IMR-90 (cell line): ENCODE data around the gene EBLN1. TPM values are rescaled to one million over a fixed set of nuclear protein-coding genes. Genes with fewer than 3 reads are reported as not detected.

Source experiments
- ATAC-seq: fragments of 200-7000 bp; cut with Tn5 transposase; 2 replicates; pipeline ENCODE4 v1.9.1; 2020; ENCODE audit warnings: low read depth, mild to moderate bottlenecking, moderate library complexity
- BruUV-seq: library from RNA; stranded (reverse); fragments of 400-500 nt; replicated peaks from 2 replicates; lab custom pipeline; 2021; lab: Mats Ljungman, UMichigan
- CTCF ChIA-PET: fragments of 300-600 bp; formaldehyde crosslinking; extraction: SDS; loops from one replicate; lab custom pipeline; 2021; ENCODE audit warnings: antibody characterized with exemption; lab: Yijun Ruan, JAX
- POLR2A ChIA-PET: fragments of 300-600 bp; sonication (Branson Sonifier 250); formaldehyde crosslinking; loops from one replicate; lab custom pipeline; 2022; ENCODE audit warnings: antibody characterized with exemption; ENCODE audit not compliant: unreplicated experiment; lab: Charles Lee
- DNase-seq: peaks from one replicate; pipeline ENCODE4 v3.0.0; 2013
- H2AFZ ChIP-seq: replicated peaks from 2 replicates; pipeline ENCODE3; 2013; ENCODE audit warnings: low read length, mild to moderate bottlenecking; ENCODE audit not compliant: poor library complexity
- H2AK5ac ChIP-seq: 2 replicates; pipeline ENCODE4 v1.6.1; 2013; ENCODE audit warnings: low read depth, low read length, inconsistent platforms
- H2AK9ac ChIP-seq: replicated peaks from 2 replicates; pipeline ENCODE3; 2013; ENCODE audit warnings: mild to moderate bottlenecking, low read depth, low read length, moderate library complexity; ENCODE audit not compliant: poor library complexity
- H2BK120ac ChIP-seq: 2 replicates; pipeline ENCODE4 v1.6.1; 2013; ENCODE audit warnings: low read depth, low read length, inconsistent platforms
- H2BK15ac ChIP-seq: 3 replicates; pipeline ENCODE4 v1.6.1; 2013; ENCODE audit warnings: low read depth, low read length, inconsistent platforms
- H2BK20ac ChIP-seq: 2 replicates; pipeline ENCODE4 v1.6.1; 2013; ENCODE audit warnings: low read depth, mild to moderate bottlenecking, inconsistent platforms, low read length, moderate library complexity
- H2BK5ac ChIP-seq: 2 replicates; pipeline ENCODE4 v1.6.1; 2013; ENCODE audit warnings: mild to moderate bottlenecking, low read depth, low read length, inconsistent platforms; ENCODE audit not compliant: poor library complexity, severe bottlenecking
- H3K14ac ChIP-seq: replicated peaks from 2 replicates; pipeline ENCODE4 v1.6.1; 2013; ENCODE audit warnings: low read depth, low read length, inconsistent platforms
- H3K18ac ChIP-seq: 2 replicates; pipeline ENCODE4 v1.6.1; 2013; ENCODE audit warnings: low read depth, low read length, control low read depth
- H3K23ac ChIP-seq: 2 replicates; pipeline ENCODE4 v1.6.1; 2013; ENCODE audit warnings: low read depth, low read length, inconsistent platforms
- H3K27ac ChIP-seq: 2 replicates; pipeline ENCODE4 v1.5.1; 2013; ENCODE audit warnings: mild to moderate bottlenecking, control low read depth, low read length; ENCODE audit not compliant: insufficient read depth
- H3K27me3 ChIP-seq: 2 replicates; pipeline ENCODE4 v1.6.1; 2013; ENCODE audit warnings: low read length; ENCODE audit not compliant: control insufficient read depth, insufficient read depth
- H3K36me3 ChIP-seq: 2 replicates; pipeline ENCODE4 v1.6.1; 2013; ENCODE audit warnings: low read length, mixed read lengths; ENCODE audit not compliant: control insufficient read depth, insufficient read depth
- H3K4ac ChIP-seq: 2 replicates; pipeline ENCODE4 v1.6.1; 2013; ENCODE audit warnings: low read depth, low read length, inconsistent platforms
- H3K4me1 ChIP-seq: 2 replicates; pipeline ENCODE4 v1.6.1; 2013; ENCODE audit warnings: low read length, mixed read lengths; ENCODE audit not compliant: control insufficient read depth, insufficient read depth
- H3K4me2 ChIP-seq: 2 replicates; pipeline ENCODE4 v1.6.1; 2013; ENCODE audit warnings: low read depth, mild to moderate bottlenecking, control low read depth, low read length, moderate library complexity
- H3K4me3 ChIP-seq: 2 replicates; pipeline ENCODE4 v1.5.1; 2013; ENCODE audit warnings: low read depth, mild to moderate bottlenecking, control low read depth, low read length, moderate library complexity; ENCODE audit not compliant: insufficient read depth
- H3K56ac ChIP-seq: 2 replicates; pipeline ENCODE4 v1.6.1; 2013; ENCODE audit warnings: low read length, inconsistent platforms; ENCODE audit not compliant: insufficient read depth; ENCODE audit errors: extremely low read depth
- H3K79me1 ChIP-seq, 2 experiments: 2 replicates each; pipeline ENCODE4 v1.6.1; 2013; ENCODE audit warnings: low read length in 2 of 2, inconsistent platforms in 1 of 2, low read depth in 1 of 2
- H3K9ac ChIP-seq: 2 replicates; pipeline ENCODE4 v1.6.1; 2013; ENCODE audit warnings: low read depth, low read length, control low read depth
- H3K9me1 ChIP-seq: 2 replicates; pipeline ENCODE4 v1.6.1; 2013; ENCODE audit warnings: low read length, inconsistent platforms; ENCODE audit not compliant: insufficient read depth
- H3K9me3 ChIP-seq: 2 replicates; pipeline ENCODE4 v1.6.1; 2013; ENCODE audit warnings: low read length; ENCODE audit not compliant: control insufficient read depth, insufficient read depth
- H4K20me1 ChIP-seq: 2 replicates; pipeline ENCODE4 v1.6.1; 2013; ENCODE audit warnings: low read length, inconsistent platforms; ENCODE audit not compliant: insufficient read depth
- H4K5ac ChIP-seq: 2 replicates; pipeline ENCODE4 v1.6.1; 2013; ENCODE audit warnings: mild to moderate bottlenecking, low read depth, low read length, control low read depth
- H4K8ac ChIP-seq, 2 experiments: 2 replicates each; pipeline ENCODE4 v1.6.1; 2013; ENCODE audit warnings: low read depth in 2 of 2, low read length in 2 of 2, control low read depth in 1 of 2, inconsistent platforms in 1 of 2
- H4K91ac ChIP-seq: 2 replicates; pipeline ENCODE4 v1.6.1; 2013; ENCODE audit warnings: low read depth, low read length, inconsistent platforms; ENCODE audit not compliant: insufficient read depth
- CEBPB ChIP-seq: IDR thresholded peaks from 2 replicates; pipeline ENCODE4 v1.6.1; 2012; ENCODE audit warnings: low read depth, low read length, improper control_type of control experiment
- CHD1 ChIP-seq: IDR thresholded peaks from 2 replicates; pipeline ENCODE4 v1.6.1; 2012; ENCODE audit warnings: low read depth, low read length, improper control_type of control experiment
- WGBS, 2 experiments: methylation state at CpG; one replicate each; pipeline versions ENCODE4 v1.1.5 to v1.1.7; 2013; ENCODE audit warnings: missing lambda C conversion rate in 2 of 2; ENCODE audit not compliant: insufficient read length in 1 of 2; ENCODE audit errors: extremely low coverage in 2 of 2; 5-methylcytosine and 5-hydroxymethylcytosine counted together
- dilution Hi-C: fragments of 300-500 bp; cut with HindIII; formaldehyde crosslinking; loops from one replicate; pipeline ENCODE4 v1.14.3; 2018; ENCODE audit warnings: low sequenced_read_pairs; ENCODE audit not compliant: unreplicated experiment
- in situ Hi-C: fragments of 300-500 bp; cut with MboI; formaldehyde crosslinking; loops from 3 replicates; pipeline ENCODE4 v1.14.3; 2019; ENCODE audit warnings: low sequenced_read_pairs, inconsistent platforms, mixed read lengths
- intact Hi-C: fragments of 100-400 bp; cut with micrococcal nuclease; formaldehyde crosslinking; loops from 2 replicates; pipeline ENCODE4 v1.10.0; 2022
- polyA plus RNA-seq, 3 experiments: library from polyadenylated mRNA; depleted of rRNA; stranded (reverse); fragments of >200 nt; gene quantifications; 2 replicates each; pipeline ENCODE4 v1.2.3, GENCODE V29; 2012; ENCODE audit warnings: low replicate concordance in 1 of 3
- total RNA-seq: library from RNA; depleted of rRNA; stranded (reverse); fragments of >200 nt; gene quantifications from 2 replicates; pipeline ENCODE4 v1.2.3, GENCODE V29; 2012

The EBLN1 gene
- total and polyA plus RNA-seq, 2 of the 4 experiments (the other 2 are of a cell fraction) = not detected

DNA sequence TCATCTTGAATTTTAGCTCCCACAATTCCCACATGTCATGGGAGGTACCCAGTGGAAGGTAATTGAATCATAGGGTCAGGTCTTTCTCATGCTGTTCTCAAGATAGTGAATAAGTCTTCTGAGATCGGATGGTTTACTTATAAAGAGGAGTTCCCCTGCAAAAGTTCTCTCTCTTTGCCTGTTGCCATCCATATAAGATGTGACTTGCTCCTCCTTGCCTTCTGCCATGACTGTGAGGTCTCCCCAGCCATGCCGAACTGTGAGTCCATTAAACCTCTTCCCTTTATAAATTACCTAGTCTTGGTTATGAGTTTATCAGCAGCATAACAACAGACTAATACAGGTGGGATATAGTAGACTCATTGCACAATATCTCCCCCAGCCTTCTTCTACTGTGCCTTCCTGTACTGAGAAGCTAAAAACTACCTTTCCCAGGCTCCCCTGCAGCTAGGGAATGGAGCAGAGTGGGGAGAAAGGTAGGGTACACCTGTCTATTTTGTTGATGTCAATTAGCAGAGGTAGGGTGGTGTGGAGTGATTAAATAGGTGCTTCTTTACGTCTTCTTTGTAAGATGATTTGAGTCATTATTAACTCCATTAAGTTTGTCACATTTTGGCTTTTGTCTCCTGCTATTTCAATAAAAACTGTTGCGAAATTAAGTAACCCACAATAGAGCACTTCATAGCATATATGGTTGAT lies 48.2 kb upstream of the EBLN1 start:
- POLR2A ChIA-PET = no interaction called here

More for the DNA sequence above, 48.2 kb upstream of the EBLN1 start:
- Histone ChIP-seq H2AK9ac (no peak overlapping the region), H2AK5ac (no peak overlapping the region), H2BK5ac (no peak overlapping the region), H3K4ac (no peak overlapping the region), H3K4me1 (no peaks in the 10 kb centered on the region), H2BK20ac (no peak overlapping the region), H3K79me1 (no peaks in the 10 kb centered on the region), H4K91ac (no peak overlapping the region), H2BK15ac (no peak overlapping the region), H3K9ac (no peak overlapping the region), H3K9me1 (no peaks in the 10 kb centered on the region), H3K4me3 (no peak overlapping the region), H3K4me2 (no peak overlapping the region), H3K23ac (no peak overlapping the region), H2BK120ac (no peak overlapping the region), H3K9me3 (no peaks in the 10 kb centered on the region), H3K56ac (no peak overlapping the region), H3K27ac (no peak overlapping the region), H3K27me3 (no peaks in the 10 kb centered on the region), H4K20me1 (no peaks in the 10 kb centered on the region), H3K36me3 (no peaks in the 10 kb centered on the region), H4K8ac (no peak overlapping the region), H2AFZ (no peak overlapping the region), H3K14ac (no peak overlapping the region), H3K18ac (no peak overlapping the region), H4K5ac (no peak overlapping the region)
- no TSS peak for BruUV-seq
- CTCF ChIA-PET = no interaction called here
- intact Hi-C loops (no loop called here), dilution Hi-C loops (no loop called here), in situ Hi-C loops (no loop called here)
- no peak for TF ChIP-seq CHD1
- TF ChIP-seq CEBPB = peak; percentile 0; the same call in 1 of the 2 replicates
- no CpG with 5 or more reads among the region's 4 CpGs for WGBS, 2 experiments
- DNase-seq (no peak), ATAC-seq (no peak)
